Duodenal mucosa (tissue), 2 donors: Measurements from ENCODE around the gene XYLT1.
A peak's percentile ranks its signal among the peaks of the same experiment; 100 is the strongest.

Source experiments
- H3K27ac ChIP-seq: one replicate; pipeline ENCODE4 v1.7.0; 2013; ENCODE audit warnings: low read depth, low read length
- H3K27me3 ChIP-seq, 2 donors: one replicate each; pipeline ENCODE4 v1.7.0; 2013; ENCODE audit warnings: low read length in 2 of 2, control low read depth in 1 of 2; ENCODE audit not compliant: insufficient read depth in 2 of 2, control insufficient read depth in 1 of 2
- H3K36me3 ChIP-seq, 2 donors: one replicate each; pipeline ENCODE4 v1.7.0; 2013; ENCODE audit warnings: low read length in 2 of 2, control low read depth in 1 of 2; ENCODE audit not compliant: insufficient read depth in 2 of 2, control insufficient read depth in 1 of 2
- H3K4me1 ChIP-seq, 2 donors: one replicate each; pipeline ENCODE4 v1.7.0; 2013; ENCODE audit warnings: low read length in 2 of 2, control low read depth in 1 of 2; ENCODE audit not compliant: insufficient read depth in 2 of 2, control insufficient read depth in 1 of 2
- H3K4me3 ChIP-seq, 2 donors: one replicate each; pipeline ENCODE4 v1.7.0; 2013; ENCODE audit warnings: low read length in 2 of 2, low read depth in 1 of 2
- H3K9ac ChIP-seq, 2 donors: one replicate each; pipeline ENCODE4 v1.7.0; 2013; ENCODE audit warnings: low read length in 2 of 2, low read depth in 1 of 2
- H3K9me3 ChIP-seq, 2 donors: one replicate each; pipeline ENCODE4 v1.7.0; 2013; ENCODE audit warnings: low read length in 2 of 2, control low read depth in 1 of 2; ENCODE audit not compliant: control insufficient read depth in 1 of 2

The XYLT1 gene

DNA sequence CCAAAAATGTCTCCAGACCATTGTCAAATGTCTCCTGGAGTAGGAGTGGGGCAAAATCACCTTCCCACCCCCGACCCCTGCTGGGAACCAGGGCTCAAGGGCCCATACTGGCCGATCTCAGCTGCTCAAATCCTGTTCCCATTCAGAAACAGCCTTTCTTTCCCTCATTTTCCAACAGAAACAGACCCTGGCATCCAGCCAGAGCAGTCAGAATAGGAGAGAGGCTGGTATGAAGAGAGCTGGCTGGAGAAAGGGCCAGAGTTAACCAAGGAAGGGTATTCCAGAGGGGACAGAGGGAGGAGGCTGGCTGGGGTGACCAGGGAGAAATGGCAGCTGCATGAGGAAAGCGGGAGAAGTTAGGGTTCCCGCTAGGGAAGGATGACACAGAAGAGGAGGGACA lies 199.1 kb downstream of the XYLT1 start:
- Histone ChIP-seq H3K36me3 (no peaks in the 10 kb centered on the region), H3K27me3 (no peaks in the 10 kb centered on the region), H3K4me3 (no peak overlapping the region), H3K9me3 (no peaks in the 10 kb centered on the region), H3K9ac (peak overlapping the region in 1 of 2 donors; percentile 58), H3K27ac (no peak overlapping the region), H3K4me1 (peaks cover 57 to 64% of the 10 kb centered on the region in 2 donors)

DNA sequence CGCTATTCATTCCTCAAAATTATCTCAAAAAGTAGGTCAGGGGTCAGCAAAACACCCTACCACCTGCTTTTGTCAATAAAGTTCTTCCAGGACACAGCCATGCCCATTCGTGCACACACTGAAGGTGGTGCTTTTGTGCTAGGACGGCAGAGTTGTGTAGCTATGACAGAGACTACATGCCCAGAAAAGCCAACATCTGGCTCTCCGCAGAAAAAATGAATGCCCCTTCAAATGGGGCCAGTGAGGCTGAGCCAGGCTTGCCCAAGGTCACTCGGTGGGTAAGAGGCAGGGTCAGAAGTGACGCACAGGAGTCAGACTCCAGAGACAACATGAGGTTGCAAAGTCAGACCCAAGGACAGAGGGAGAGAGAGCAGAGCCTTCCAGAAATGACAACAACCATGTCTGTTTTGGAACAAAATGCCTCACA lies 200.1 kb downstream of the XYLT1 start:
- peak overlapping the region; percentile 17 to 58 for H3K9ac ChIP-seq
- H3K4me1 ChIP-seq, result peaks cover 48 to 55% of the 10 kb centered on the region in 2 donors
- H3K4me3 ChIP-seq, result peak overlapping the region; percentile 11 to 14

DNA sequence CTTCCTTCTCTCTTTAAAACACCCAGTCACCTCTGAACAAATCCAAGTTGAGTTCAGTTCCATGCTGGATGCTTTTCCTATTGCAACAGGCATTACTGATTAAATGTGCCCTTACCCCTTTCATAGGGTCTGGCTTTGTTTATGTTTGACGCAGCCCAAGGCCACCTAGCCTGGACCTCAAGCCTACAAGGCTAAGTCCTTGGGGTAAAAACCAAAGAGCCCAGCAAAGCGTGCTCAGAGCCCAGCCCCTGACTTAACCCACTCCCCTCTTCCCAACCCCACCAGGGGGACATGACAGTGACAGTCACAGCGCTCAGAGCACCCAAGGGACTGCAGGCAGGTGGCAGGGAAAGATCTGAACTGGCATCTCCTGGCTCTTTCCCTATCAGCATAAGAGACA lies 200.6 kb downstream of the XYLT1 start:
- peak overlapping the region; percentile 11 to 14 for H3K4me3 ChIP-seq
- H3K9me3 ChIP-seq, result no peaks in the 10 kb centered on the region
- peaks cover 45 to 52% of the 10 kb centered on the region in 2 donors for H3K4me1 ChIP-seq
- no peak overlapping the region for H3K27ac ChIP-seq
- H3K36me3 ChIP-seq, result no peaks in the 10 kb centered on the region
- H3K9ac ChIP-seq, result peak overlapping the region; percentile 17 to 58
- no peaks in the 10 kb centered on the region for H3K27me3 ChIP-seq

More for the DNA sequence above, 200.1 kb downstream of the XYLT1 start:
- Histone ChIP-seq H3K27me3 (no peaks in the 10 kb centered on the region), H3K27ac (no peak overlapping the region), H3K36me3 (no peaks in the 10 kb centered on the region), H3K9me3 (no peaks in the 10 kb centered on the region)

DNA sequence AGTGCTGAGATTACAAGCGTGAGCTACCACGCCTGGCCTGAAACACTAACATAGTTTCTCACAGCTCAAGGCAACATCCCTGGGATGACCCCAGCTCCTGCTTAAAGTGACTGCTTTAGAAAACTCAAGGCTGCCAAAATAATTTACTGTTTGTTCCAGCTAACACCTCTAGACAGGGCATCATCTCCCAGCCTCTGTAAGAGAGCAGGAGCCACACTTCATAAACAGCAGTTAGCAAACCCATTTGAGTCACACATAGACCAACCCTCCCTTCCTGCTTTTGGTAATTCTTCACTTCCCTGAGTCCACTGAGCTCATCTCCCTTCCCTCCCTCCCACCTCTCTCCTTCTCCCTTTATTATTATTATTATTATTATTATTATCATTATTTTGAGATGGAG lies 201.3 kb downstream of the XYLT1 start:
- Histone ChIP-seq H3K9me3 (no peaks in the 10 kb centered on the region), H3K27me3 (no peaks in the 10 kb centered on the region), H3K27ac (no peak overlapping the region), H3K36me3 (no peaks in the 10 kb centered on the region), H3K4me1 (peaks cover 41 to 45% of the 10 kb centered on the region in 2 donors), H3K4me3 (no peak overlapping the region), H3K9ac (no peak overlapping the region)

DNA sequence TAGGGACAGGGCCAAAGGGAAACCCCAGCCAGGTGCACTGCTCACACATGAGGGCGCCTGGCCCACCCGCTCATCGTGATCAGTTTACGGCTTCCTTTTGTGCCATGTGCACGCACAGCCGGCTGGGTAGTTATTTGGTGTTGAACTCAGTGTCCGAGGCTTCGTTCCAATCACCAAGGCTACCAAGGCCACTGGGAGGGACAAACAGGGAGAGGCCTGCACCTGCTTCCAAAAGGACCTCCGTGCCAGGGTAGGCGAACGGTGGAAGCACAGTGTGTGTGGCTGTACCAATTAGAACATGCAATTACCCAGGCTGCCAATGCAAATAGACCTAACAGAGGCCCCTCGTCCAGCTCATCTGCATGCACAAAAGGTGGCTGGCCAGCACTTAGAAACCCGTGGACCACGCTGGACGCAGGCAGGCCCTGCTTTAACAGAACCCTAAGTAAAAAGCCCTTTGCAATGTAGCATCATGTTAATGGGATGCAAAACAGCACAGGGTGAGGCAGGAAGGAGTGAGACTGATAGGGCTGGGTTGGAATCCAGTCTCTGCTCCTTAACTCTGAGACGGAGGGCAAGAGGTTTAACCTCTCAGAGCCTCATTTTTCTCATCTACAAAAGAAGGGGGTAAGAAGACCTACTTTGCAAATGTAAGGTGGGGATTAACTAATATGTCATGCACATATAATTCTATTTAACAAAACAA lies 204.0 kb downstream of the XYLT1 start:
- Histone ChIP-seq H3K27ac (no peak overlapping the region), H3K4me3 (no peak overlapping the region), H3K27me3 (no peaks in the 10 kb centered on the region), H3K9me3 (no peaks in the 10 kb centered on the region), H3K4me1 (peaks cover 25 to 26% of the 10 kb centered on the region in 2 donors), H3K36me3 (no peaks in the 10 kb centered on the region), H3K9ac (no peak overlapping the region)

DNA sequence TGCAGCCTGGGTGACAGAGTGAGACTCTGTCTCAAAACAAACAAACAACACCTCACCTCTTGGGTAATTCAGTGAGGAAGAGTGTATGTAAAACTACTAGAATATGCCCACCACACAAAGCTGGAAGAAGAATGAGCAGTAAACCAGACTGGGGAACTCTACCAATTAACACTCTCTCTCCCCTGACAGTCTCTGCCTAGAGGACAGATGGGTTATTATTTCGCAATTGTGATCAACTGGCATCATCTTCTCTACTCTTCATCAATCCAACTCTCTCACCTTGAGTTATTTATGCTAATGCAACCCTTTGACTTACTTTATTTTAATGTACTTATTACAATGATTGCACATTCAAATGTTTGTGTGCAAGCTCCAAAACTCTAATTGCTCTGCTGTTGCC lies 205.6 kb downstream of the XYLT1 start:
- Histone ChIP-seq H3K27me3 (no peaks in the 10 kb centered on the region), H3K4me3 (no peak overlapping the region), H3K36me3 (no peaks in the 10 kb centered on the region), H3K4me1 (peaks cover 9 to 11% of the 10 kb centered on the region in 2 donors), H3K27ac (no peak overlapping the region), H3K9me3 (no peaks in the 10 kb centered on the region), H3K9ac (no peak overlapping the region)

DNA sequence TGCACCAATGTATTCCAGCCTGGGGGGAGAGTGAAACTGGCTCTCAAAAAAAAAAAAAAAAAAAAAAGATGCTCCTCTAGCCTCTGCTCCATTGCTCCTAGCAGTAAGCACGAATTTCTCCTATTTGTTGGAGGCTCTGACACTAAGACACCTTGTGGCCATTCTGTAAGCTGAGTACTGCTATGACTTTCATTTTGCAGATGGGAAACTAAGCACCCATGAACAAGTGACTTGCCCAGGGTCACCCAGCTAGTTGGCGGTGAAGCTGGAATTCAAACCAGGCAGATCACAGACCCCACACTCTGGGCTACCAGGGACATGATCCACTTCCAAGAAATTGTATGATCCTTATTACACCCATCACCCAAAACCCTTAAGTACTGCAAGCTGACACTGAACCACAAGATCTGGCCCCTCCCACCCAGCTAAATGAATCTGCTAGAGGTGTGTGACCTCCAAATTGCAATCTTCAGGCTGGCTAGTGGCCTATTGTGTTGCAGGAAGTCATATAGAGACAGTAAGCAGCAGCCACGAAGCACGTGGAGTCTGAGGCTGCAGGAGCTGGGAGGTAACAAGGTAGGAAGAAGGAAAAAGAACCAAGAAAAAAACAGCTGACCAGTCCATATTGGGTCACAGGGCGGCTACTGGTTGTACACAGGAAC lies 209.4 kb downstream of the XYLT1 start:
- Histone ChIP-seq H3K36me3 (peaks cover 3% of the 10 kb centered on the region in 2 donors), H3K9ac (no peak overlapping the region), H3K27ac (no peak overlapping the region), H3K9me3 (no peaks in the 10 kb centered on the region), H3K27me3 (no peaks in the 10 kb centered on the region), H3K4me1 (peaks cover 0 to 7% of the 10 kb centered on the region in 2 donors), H3K4me3 (no peak overlapping the region)

- H3K4me1 ChIP-seq, result peaks cover 0 to 7% of the 10 kb centered on the region in 2 donors
- H3K27ac ChIP-seq, result no peak overlapping the region
- H3K9me3 ChIP-seq, result no peaks in the 10 kb centered on the region
- peaks cover 3% of the 10 kb centered on the region in 2 donors for H3K36me3 ChIP-seq
- H3K4me3 ChIP-seq, result no peak overlapping the region
- no peaks in the 10 kb centered on the region for H3K27me3 ChIP-seq
- no peak overlapping the region for H3K9ac ChIP-seq
Measured at GRCh38 chr16:17260276-17260849, 210.4 kb downstream of the XYLT1 start.

DNA sequence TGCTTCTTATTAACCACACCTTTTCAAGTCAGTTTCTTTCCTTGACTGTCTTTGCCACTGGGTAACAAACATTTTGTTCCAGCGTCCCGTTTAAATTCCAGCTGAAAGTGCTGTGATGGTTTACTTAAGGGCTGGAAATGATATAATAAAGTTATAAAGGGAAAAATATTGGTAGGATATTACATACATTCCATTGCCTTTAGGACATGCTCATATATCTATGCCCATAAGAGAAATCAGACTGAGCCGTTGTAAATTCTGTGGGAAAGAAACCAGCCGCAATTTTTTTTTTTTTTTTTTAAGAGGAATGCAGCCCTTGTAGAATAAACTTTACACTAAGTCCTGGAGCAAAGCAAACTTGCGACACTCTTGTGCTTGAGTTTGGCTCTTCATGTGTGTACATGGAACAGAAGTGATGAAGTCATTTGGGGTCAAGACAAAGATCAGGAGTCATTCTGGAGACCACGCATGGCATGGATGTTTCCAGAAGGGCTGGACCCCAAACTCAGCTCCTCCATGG lies 210.9 kb downstream of the XYLT1 start:
- Histone ChIP-seq H3K36me3 (peaks cover 3% of the 10 kb centered on the region in 2 donors), H3K27me3 (no peaks in the 10 kb centered on the region), H3K27ac (no peak overlapping the region), H3K9ac (no peak overlapping the region), H3K4me3 (peak overlapping the region in 1 of 2 donors; percentile 33), H3K9me3 (no peaks in the 10 kb centered on the region), H3K4me1 (peaks cover 0 to 7% of the 10 kb centered on the region in 2 donors)
